Esophagus (tissue), 2 donors: ENCODE measurements around the gene FKTN. TPM values are rescaled to one million over a fixed set of nuclear protein-coding genes. Genes with fewer than 3 reads are reported as not detected.
"Not testable (repeated sequence)": the region's sequence is repeated elsewhere in the genome, so short reads cannot be mapped to it uniquely, and the experiment has no call there.

Experiments used
- H3K27ac ChIP-seq, 2 donors: one replicate each; pipeline ENCODE4 v1.5.1; 2013; ENCODE audit warnings: low read depth in 2 of 2, mild to moderate bottlenecking in 2 of 2, inconsistent platforms in 1 of 2, low read length in 1 of 2, moderate library complexity in 1 of 2
- H3K27me3 ChIP-seq, 2 donors: one replicate each; pipeline ENCODE4 v1.6.1; 2013; ENCODE audit warnings: low read length in 2 of 2, control low read depth in 1 of 2, mild to moderate bottlenecking in 1 of 2; ENCODE audit not compliant: insufficient read depth in 2 of 2, control insufficient read depth in 1 of 2
- H3K36me3 ChIP-seq, 2 donors: one replicate each; pipeline ENCODE4 v1.6.1; 2013; ENCODE audit warnings: low read length in 1 of 2; ENCODE audit not compliant: control insufficient read depth in 2 of 2, insufficient read depth in 2 of 2
- H3K4me1 ChIP-seq, 2 donors: one replicate each; pipeline ENCODE4 v1.6.1; 2013; ENCODE audit warnings: low read length in 1 of 2; ENCODE audit not compliant: control insufficient read depth in 2 of 2, insufficient read depth in 2 of 2
- H3K4me3 ChIP-seq, 2 donors: one replicate each; pipeline ENCODE4 v1.5.1; 2013; ENCODE audit warnings: low read length in 2 of 2, mild to moderate bottlenecking in 2 of 2, low read depth in 1 of 2, moderate library complexity in 1 of 2
- H3K9me3 ChIP-seq, 2 donors: one replicate each; pipeline ENCODE4 v1.6.1; 2013; ENCODE audit warnings: mild to moderate bottlenecking in 2 of 2, low read depth in 1 of 2, low read length in 1 of 2, moderate library complexity in 1 of 2; ENCODE audit not compliant: control insufficient read depth in 2 of 2, insufficient read depth in 1 of 2
- WGBS, 2 donors: extraction: QIAGEN DNeasy Blood & Tissue Kit; methylation state at CpG; one replicate each; pipeline ENCODE4 v1.1.7; 2013; 5-methylcytosine and 5-hydroxymethylcytosine counted together
- polyA plus RNA-seq, 2 donors: library from polyadenylated mRNA; stranded (reverse); fragments of 200-250 nt; gene quantifications; one replicate each; pipeline ENCODE4 v1.2.3, GENCODE V29; 2013
- donor health status: healthy with polysubstance abuse.
- donor health status: Bipolar disorder and iron deficiency.

The FKTN gene
- 1 to 10 TPM; 2.4 to 2.7 TPM for polyA plus RNA-seq

GRCh38 chr9:105557804-105558610 lies at the start of gene FKTN:
TSS of gene FKTN (plus strand) at chr9:105558131. CDS start at chr9:105575033, 16,902 bp downstream.
- WGBS, 2 donors: 1% methylated on average over 49 of the region's 49 CpGs
- Histone ChIP-seq H3K36me3 (no peaks in the 10 kb centered on the region), H3K4me1 (no peaks in the 10 kb centered on the region), H3K27me3 (no peaks in the 10 kb centered on the region), H3K4me3 (peak within 1 kb of the TSS; percentile 72 to 93), H3K27ac (peak within 1 kb of the TSS in 1 of 2 donors; percentile 63), H3K9me3 (no peaks in the 10 kb centered on the region)

GRCh38 chr9:105508530-105508929 lies 49.4 kb upstream of the FKTN start:
- H3K36me3 ChIP-seq: no peaks in the 10 kb centered on the region
- no peak overlapping the region for H3K27ac ChIP-seq
- WGBS, 2 donors: 95% methylated on average over 2 of the region's 2 CpGs
- H3K27me3 ChIP-seq: no peaks in the 10 kb centered on the region
- no peaks in the 10 kb centered on the region for H3K9me3 ChIP-seq
- no peaks in the 10 kb centered on the region for H3K4me1 ChIP-seq
- no peak overlapping the region for H3K4me3 ChIP-seq

- Histone ChIP-seq H3K36me3 (no peaks in the 10 kb centered on the region), H3K4me1 (no peaks in the 10 kb centered on the region), H3K4me3 (no peak overlapping the region), H3K27me3 (no peaks in the 10 kb centered on the region), H3K27ac (no peak overlapping the region), H3K9me3 (no peaks in the 10 kb centered on the region)
- 84 to 95% methylated on average over 1 of the region's 1 CpG for WGBS, 2 donors
Observed at GRCh38 chr9:105510024-105510423, 47.9 kb upstream of the FKTN start.

- Histone ChIP-seq H3K4me3 (no peak overlapping the region), H3K27me3 (no peaks in the 10 kb centered on the region), H3K4me1 (no peaks in the 10 kb centered on the region), H3K36me3 (no peaks in the 10 kb centered on the region), H3K9me3 (no peaks in the 10 kb centered on the region), H3K27ac (no peak overlapping the region)
Observed at GRCh38 chr9:105511446-105511845, 46.5 kb upstream of the FKTN start.

- no peaks in the 10 kb centered on the region for H3K27me3 ChIP-seq
- no peak overlapping the region for H3K4me3 ChIP-seq
- no peaks in the 10 kb centered on the region for H3K36me3 ChIP-seq
- H3K4me1 ChIP-seq: no peaks in the 10 kb centered on the region
- WGBS, 2 donors: 89 to 90% methylated on average over 11 of the region's 11 CpGs
- no peaks in the 10 kb centered on the region for H3K9me3 ChIP-seq
- no peak overlapping the region for H3K27ac ChIP-seq
Observed at GRCh38 chr9:105515811-105516413, 42.0 kb upstream of the FKTN start.

GRCh38 chr9:105519710-105520369 lies 38.1 kb upstream of the FKTN start:
- H3K4me3 ChIP-seq: peak overlapping the region in 1 of 2 donors; percentile 50
- WGBS, 2 donors: 84 to 93% methylated on average over 36 to 43 of the region's 43 CpGs

GRCh38 chr9:105520992-105521391 lies 36.9 kb upstream of the FKTN start:
- H3K36me3 ChIP-seq, H3K9me3 ChIP-seq, H3K4me1 ChIP-seq, H3K27me3 ChIP-seq, H3K27ac ChIP-seq, H3K4me3 ChIP-seq: not testable (repeated sequence)
- WGBS, 2 donors: 84% methylated on average over 6 of the region's 6 CpGs

More at GRCh38 chr9:105519710-105520369, 38.1 kb upstream of the FKTN start:
- not testable (repeated sequence) for H3K27me3 ChIP-seq, H3K4me1 ChIP-seq, H3K9me3 ChIP-seq, H3K36me3 ChIP-seq
- H3K27ac ChIP-seq: peak overlapping the region; percentile 41 to 80

- H3K4me1 ChIP-seq: not testable (repeated sequence)
- WGBS, 2 donors: 63 to 71% methylated on average over 9 to 10 of the region's 10 CpGs
Observed at GRCh38 chr9:105522618-105523385, 35.1 kb upstream of the FKTN start.

GRCh38 chr9:105531530-105531929 lies 26.4 kb upstream of the FKTN start:
- Histone ChIP-seq H3K4me3 (no peak overlapping the region), H3K4me1 (no peaks in the 10 kb centered on the region), H3K9me3 (no peaks in the 10 kb centered on the region), H3K27ac (no peak overlapping the region), H3K27me3 (no peaks in the 10 kb centered on the region), H3K36me3 (no peaks in the 10 kb centered on the region)
- 72 to 79% methylated on average over 3 of the region's 3 CpGs for WGBS, 2 donors

More at GRCh38 chr9:105522618-105523385, 35.1 kb upstream of the FKTN start:
- H3K9me3 ChIP-seq, H3K27me3 ChIP-seq, H3K36me3 ChIP-seq, H3K4me3 ChIP-seq, H3K27ac ChIP-seq: not testable (repeated sequence)
